HG03045 (cell line): ENCODE data around the gene MIEF2.
"Not testable (repeated sequence)": the region's sequence is repeated elsewhere in the genome, so short reads cannot be mapped to it uniquely, and the experiment has no call there.

ENCODE experiments used
- ATAC-seq: cut with Tn5 transposase; IDR thresholded peaks from one replicate; pipeline ENCODE4 v1.9.1; 2021; ENCODE audit warnings: mild to moderate bottlenecking, moderate library complexity; ENCODE audit not compliant: unreplicated experiment

Gene MIEF2

GRCh38 chr17:18280766-18281371 lies 20.4 kb downstream of the MIEF2 start:
- ATAC-seq: no peak

GRCh38 chr17:18281788-18282187 lies 21.3 kb downstream of the MIEF2 start:
- no peak for ATAC-seq

- no peak for ATAC-seq
Observed at GRCh38 chr17:18285296-18285695, 24.8 kb downstream of the MIEF2 start.

GRCh38 chr17:18291718-18292540 lies 31.5 kb downstream of the MIEF2 start:
- ATAC-seq: no peak

- ATAC-seq: not testable (repeated sequence)
Observed at GRCh38 chr17:18298061-18298460, 37.6 kb downstream of the MIEF2 start.

- no peak for ATAC-seq
Observed at GRCh38 chr17:18300725-18301480, 40.4 kb downstream of the MIEF2 start.

- not testable (repeated sequence) for ATAC-seq
Observed at GRCh38 chr17:18303206-18303605, 42.7 kb downstream of the MIEF2 start.

GRCh38 chr17:18309202-18309601 lies 48.7 kb downstream of the MIEF2 start:
- no peak for ATAC-seq

- no peak for ATAC-seq
Observed at GRCh38 chr17:18314059-18314730, 53.7 kb downstream of the MIEF2 start.

GRCh38 chr17:18314731-18315561 lies 54.5 kb downstream of the MIEF2 start, which contains the start of the genes SMCR8 and TOP3A:
Gene SMCR8, plus strand, starts transcription at chr17:18315293. Its CDS starts 497 bp downstream, at chr17:18315790.
Gene TOP3A, minus strand, starts transcription at chr17:18314994. Its CDS starts 216 bp downstream, at chr17:18314778.
- peak; percentile 84 for ATAC-seq

GRCh38 chr17:18315562-18315922 lies 55.1 kb downstream of the MIEF2 start:
- ATAC-seq: no peak

- no peak for ATAC-seq
Observed at GRCh38 chr17:18315961-18316360, 55.5 kb downstream of the MIEF2 start.
